Stimulated activated memory B cell treated with anti-CD40 and anti-IgM and Interleukin-4, amounts not matched to agents 10 μg/mL and 1 μg/mL and 100 μg/mL, for 72 hours (primary cell): Measurements from ENCODE around the gene CAPN5.
A peak's percentile ranks its signal among the peaks of the same experiment; 100 is the strongest.

Experiments
- ATAC-seq: fragments of 150-1000 bp; cut with Tn5 transposase; 2 replicates; pipeline ENCODE4 v1.10.0; 2021
- H3K27ac Mint-ChIP-seq: one replicate; pipeline ENCODE4 v1.8.0; 2022; ENCODE audit warnings: mild to moderate bottlenecking, mixed read lengths
- H3K27me3 Mint-ChIP-seq: one replicate; pipeline ENCODE4 v1.8.0; 2022; ENCODE audit warnings: mixed read lengths
- H3K36me3 Mint-ChIP-seq: one replicate; pipeline ENCODE4 v1.8.0; 2022; ENCODE audit warnings: mixed read lengths
- H3K4me1 Mint-ChIP-seq: one replicate; pipeline ENCODE4 v1.8.0; 2022; ENCODE audit warnings: mixed read lengths
- H3K4me3 Mint-ChIP-seq: one replicate; pipeline ENCODE4 v1.8.0; 2022; ENCODE audit warnings: mild to moderate bottlenecking, moderate library complexity, mixed read lengths
- H3K9me3 Mint-ChIP-seq: one replicate; pipeline ENCODE4 v1.8.0; 2022; ENCODE audit warnings: mixed read lengths

CAPN5 gene

GRCh38 chr11:77118971-77119370, 52.2 kb downstream of the CAPN5 start:
- Mint-ChIP-seq H3K9me3 (no peaks in the 10 kb centered on the region), H3K27me3 (peaks cover 16% of the 10 kb centered on the region), H3K27ac (no peak overlapping the region), H3K4me1 (no peaks in the 10 kb centered on the region), H3K4me3 (no peak overlapping the region), H3K36me3 (no peaks in the 10 kb centered on the region)
- no peak for ATAC-seq

- H3K27me3 Mint-ChIP-seq, result peaks cover 21% of the 10 kb centered on the region
- no peak overlapping the region for H3K27ac Mint-ChIP-seq
- H3K4me1 Mint-ChIP-seq, result no peaks in the 10 kb centered on the region
- no peaks in the 10 kb centered on the region for H3K36me3 Mint-ChIP-seq
- no peak for ATAC-seq
- H3K4me3 Mint-ChIP-seq, result no peak overlapping the region
- H3K9me3 Mint-ChIP-seq, result no peaks in the 10 kb centered on the region
Observed at GRCh38 chr11:77119531-77119936, 52.8 kb downstream of the CAPN5 start.

- peaks cover 27% of the 10 kb centered on the region for H3K27me3 Mint-ChIP-seq
- H3K4me1 Mint-ChIP-seq, result no peaks in the 10 kb centered on the region
- no peak overlapping the region for H3K4me3 Mint-ChIP-seq
- no peaks in the 10 kb centered on the region for H3K36me3 Mint-ChIP-seq
- no peaks in the 10 kb centered on the region for H3K9me3 Mint-ChIP-seq
- no peak overlapping the region for H3K27ac Mint-ChIP-seq
- no peak for ATAC-seq
Observed at GRCh38 chr11:77120571-77120970, 53.8 kb downstream of the CAPN5 start.

DNA sequence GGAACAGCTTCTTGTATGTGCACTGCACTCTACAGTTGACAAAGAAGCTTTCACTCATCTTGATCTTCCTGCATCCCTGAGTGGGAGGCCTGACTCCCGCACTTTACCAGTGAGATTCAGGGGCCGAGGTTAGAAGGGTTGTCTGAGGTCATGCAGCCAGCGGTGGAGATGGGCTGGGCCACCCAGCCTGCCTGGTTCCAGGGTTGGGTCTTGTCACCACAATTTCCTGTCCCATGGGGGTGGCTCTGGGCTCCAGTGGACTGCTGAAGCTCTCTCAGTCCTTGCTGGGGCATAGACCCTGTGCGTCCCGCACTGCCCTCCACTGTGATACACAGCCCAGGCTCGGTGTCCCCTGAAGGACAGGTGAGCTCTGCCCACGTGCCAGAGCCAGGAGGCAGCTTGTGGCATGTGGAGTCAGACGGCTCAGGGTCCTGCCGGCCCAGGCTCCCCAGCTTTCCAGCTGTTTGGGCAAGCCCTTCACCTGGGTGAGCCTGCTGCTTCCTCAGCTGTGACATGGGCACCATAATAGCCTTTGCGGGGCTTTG, 54.4 kb downstream of the CAPN5 start:
- H3K4me1 Mint-ChIP-seq, result peaks cover 1% of the 10 kb centered on the region
- H3K36me3 Mint-ChIP-seq, result no peaks in the 10 kb centered on the region
- no peak for ATAC-seq
- no peak overlapping the region for H3K4me3 Mint-ChIP-seq
- H3K27me3 Mint-ChIP-seq, result peaks cover 31% of the 10 kb centered on the region
- H3K27ac Mint-ChIP-seq, result no peak overlapping the region
- H3K9me3 Mint-ChIP-seq, result no peaks in the 10 kb centered on the region

DNA sequence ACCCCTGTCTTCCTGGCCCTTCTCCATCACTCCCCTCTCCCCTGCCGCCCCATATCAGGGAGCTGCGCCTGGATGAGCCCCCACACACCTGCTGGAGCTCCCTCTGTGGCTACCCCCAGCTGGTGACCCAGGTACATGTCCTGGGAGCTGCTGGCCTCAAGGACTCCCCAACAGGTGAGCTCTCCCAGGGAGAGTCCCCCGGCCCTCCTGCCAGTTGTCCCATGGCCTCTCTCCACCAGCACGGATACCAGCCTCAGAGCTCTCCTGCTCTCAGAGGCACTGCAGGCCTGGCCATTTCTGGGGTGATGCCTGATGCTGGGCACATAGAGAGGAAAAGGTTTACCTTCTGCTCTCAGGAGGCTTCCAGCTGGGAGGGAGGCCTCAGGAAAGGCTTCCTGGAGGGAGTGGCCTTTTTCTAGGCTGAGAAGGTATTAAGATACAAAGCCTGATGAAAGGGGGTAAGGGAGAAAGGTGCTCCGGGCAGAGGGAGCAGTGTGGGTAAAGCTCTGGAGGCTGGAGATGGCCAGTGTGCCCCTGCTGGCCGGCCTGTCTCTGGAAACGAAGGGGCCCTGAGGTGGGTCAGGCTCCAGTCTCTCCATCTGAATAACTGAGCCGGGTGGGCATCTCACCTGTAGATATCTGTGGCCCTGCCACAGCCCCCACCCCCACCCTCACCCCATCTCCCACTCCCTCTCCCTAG, 55.3 kb downstream of the CAPN5 start:
- ATAC-seq, result no peak
- Mint-ChIP-seq H3K27ac (no peak overlapping the region), H3K9me3 (no peaks in the 10 kb centered on the region), H3K27me3 (peaks cover 40% of the 10 kb centered on the region), H3K36me3 (no peaks in the 10 kb centered on the region), H3K4me1 (peaks cover 10% of the 10 kb centered on the region), H3K4me3 (no peak overlapping the region)

DNA sequence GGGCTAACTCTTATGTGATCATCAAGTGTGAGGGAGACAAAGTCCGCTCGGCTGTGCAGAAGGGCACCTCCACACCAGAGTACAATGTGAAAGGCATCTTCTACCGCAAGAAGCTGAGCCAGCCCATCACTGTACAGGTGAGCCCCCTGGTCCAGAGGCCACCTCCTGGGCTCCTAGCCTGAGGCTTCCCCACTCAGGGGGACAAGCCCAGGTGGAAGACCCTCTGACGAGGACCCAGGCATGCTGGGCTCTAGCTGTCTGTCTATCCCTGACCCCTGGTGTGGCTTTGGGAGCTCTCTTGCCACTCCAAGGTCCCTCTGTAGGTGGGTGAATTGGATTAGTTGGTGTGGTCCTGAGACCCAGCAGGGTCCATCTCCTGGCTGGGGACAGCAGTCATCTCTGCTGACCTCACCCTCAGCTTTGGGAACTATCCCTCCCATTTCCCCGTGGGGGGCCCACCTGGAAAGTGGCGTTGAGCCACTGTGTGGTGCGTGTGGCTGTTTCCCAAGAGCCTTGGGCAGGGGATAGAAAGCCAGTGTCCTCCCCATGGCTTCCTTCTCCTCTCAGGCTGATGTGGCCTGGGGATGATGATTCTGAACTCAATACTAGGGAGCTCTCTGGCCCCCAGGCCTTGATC, 55.9 kb downstream of the CAPN5 start:
- Mint-ChIP-seq H3K27ac (no peak overlapping the region), H3K36me3 (no peaks in the 10 kb centered on the region), H3K27me3 (peaks cover 46% of the 10 kb centered on the region), H3K4me3 (no peak overlapping the region), H3K4me1 (peaks cover 16% of the 10 kb centered on the region), H3K9me3 (no peaks in the 10 kb centered on the region)
- ATAC-seq, result no peak

DNA sequence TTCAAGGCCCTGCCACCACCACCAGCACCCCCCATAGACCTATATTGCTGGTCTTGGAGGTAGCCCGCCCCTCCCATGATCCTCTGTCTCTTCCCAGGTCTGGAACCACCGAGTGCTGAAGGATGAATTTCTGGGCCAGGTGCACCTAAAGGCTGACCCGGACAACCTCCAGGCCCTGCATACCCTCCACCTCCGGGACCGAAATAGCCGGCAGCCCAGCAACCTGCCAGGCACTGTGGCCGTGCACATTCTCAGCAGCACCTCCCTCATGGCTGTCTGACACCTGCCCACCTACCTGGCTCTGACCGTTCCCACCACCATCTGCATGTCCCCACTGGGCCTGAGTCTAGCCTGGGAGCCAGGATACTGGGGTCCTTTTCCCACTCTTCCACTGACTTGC, 56.8 kb downstream of the CAPN5 start:
- no peak overlapping the region for H3K27ac Mint-ChIP-seq
- no peak overlapping the region for H3K4me3 Mint-ChIP-seq
- H3K4me1 Mint-ChIP-seq, result peaks cover 24% of the 10 kb centered on the region
- ATAC-seq, result no peak
- H3K27me3 Mint-ChIP-seq, result peaks cover 54% of the 10 kb centered on the region
- H3K9me3 Mint-ChIP-seq, result no peaks in the 10 kb centered on the region
- H3K36me3 Mint-ChIP-seq, result no peaks in the 10 kb centered on the region

GRCh38 chr11:77124041-77124440, 57.3 kb downstream of the CAPN5 start:
- no peak overlapping the region for H3K27ac Mint-ChIP-seq
- H3K4me3 Mint-ChIP-seq, result no peak overlapping the region
- ATAC-seq, result no peak
- H3K27me3 Mint-ChIP-seq, result peaks cover 54% of the 10 kb centered on the region
- no peaks in the 10 kb centered on the region for H3K36me3 Mint-ChIP-seq
- H3K4me1 Mint-ChIP-seq, result peaks cover 24% of the 10 kb centered on the region
- H3K9me3 Mint-ChIP-seq, result no peaks in the 10 kb centered on the region

GRCh38 chr11:77124488-77124887, 57.7 kb downstream of the CAPN5 start:
- no peak for ATAC-seq
- H3K27ac Mint-ChIP-seq, result no peak overlapping the region
- H3K9me3 Mint-ChIP-seq, result no peaks in the 10 kb centered on the region
- H3K4me3 Mint-ChIP-seq, result no peak overlapping the region
- H3K27me3 Mint-ChIP-seq, result peaks cover 54% of the 10 kb centered on the region
- H3K4me1 Mint-ChIP-seq, result peaks cover 24% of the 10 kb centered on the region
- H3K36me3 Mint-ChIP-seq, result no peaks in the 10 kb centered on the region

- no peak overlapping the region for H3K4me3 Mint-ChIP-seq
- no peak overlapping the region for H3K27ac Mint-ChIP-seq
- H3K9me3 Mint-ChIP-seq, result no peaks in the 10 kb centered on the region
- H3K27me3 Mint-ChIP-seq, result peaks cover 54% of the 10 kb centered on the region
- no peaks in the 10 kb centered on the region for H3K36me3 Mint-ChIP-seq
- peaks cover 24% of the 10 kb centered on the region for H3K4me1 Mint-ChIP-seq
- no peak for ATAC-seq
Observed at GRCh38 chr11:77125191-77125590, 58.4 kb downstream of the CAPN5 start.

DNA sequence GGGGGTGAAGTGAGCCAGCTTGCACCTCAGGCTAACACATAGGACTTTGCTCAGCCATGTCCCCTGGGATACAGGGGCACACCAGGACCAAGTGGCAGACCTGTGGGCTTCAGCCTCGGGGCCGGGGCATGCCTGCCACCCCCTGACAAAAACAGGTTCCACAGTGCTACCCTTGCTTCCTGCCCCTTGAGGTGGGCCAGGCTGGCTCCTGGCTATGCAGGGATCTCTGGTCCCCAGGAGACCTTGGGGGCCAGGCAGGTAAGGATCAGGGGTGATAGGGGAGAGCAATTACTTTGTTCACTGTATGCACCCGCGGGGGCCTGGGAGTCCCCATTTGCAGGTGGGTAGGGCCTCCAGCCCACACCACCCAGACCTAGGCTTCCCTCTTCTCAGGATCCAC, 58.9 kb downstream of the CAPN5 start:
- Mint-ChIP-seq H3K36me3 (no peaks in the 10 kb centered on the region), H3K4me3 (no peak overlapping the region), H3K27me3 (peaks cover 54% of the 10 kb centered on the region), H3K4me1 (peaks cover 24% of the 10 kb centered on the region), H3K9me3 (no peaks in the 10 kb centered on the region), H3K27ac (no peak overlapping the region)
- ATAC-seq, result no peak

DNA sequence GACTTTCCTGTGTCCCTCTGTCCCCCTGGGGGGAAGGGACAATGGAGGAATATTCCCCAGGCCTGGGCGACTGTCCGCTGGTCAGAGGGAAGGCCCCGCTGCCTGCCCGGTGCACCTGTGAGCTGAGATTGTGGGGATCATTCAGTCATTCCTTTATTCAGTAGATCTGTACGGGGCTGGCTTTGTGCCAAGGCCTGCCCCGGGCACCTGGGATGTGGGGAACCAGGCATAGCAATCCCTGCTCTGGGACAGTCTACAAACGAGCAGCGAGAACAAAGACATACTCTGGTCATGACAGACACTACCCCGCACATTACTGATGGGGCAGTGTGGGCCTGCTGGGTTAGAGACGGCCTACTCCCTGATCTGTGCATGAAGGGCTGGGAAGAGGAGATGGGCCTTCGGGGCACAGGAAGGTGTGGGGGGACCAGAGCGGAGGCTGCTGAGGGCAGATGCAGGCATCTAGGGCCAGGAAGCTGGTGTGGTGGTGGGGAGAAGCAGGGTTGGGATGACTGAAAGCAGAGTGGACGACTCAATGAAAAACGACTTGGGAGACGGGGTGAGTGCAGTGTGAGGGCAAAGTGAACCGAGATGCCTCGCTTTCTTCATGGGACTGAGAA, 59.5 kb downstream of the CAPN5 start:
- no peaks in the 10 kb centered on the region for H3K36me3 Mint-ChIP-seq
- peaks cover 24% of the 10 kb centered on the region for H3K4me1 Mint-ChIP-seq
- peak overlapping the region; percentile 51 for H3K4me3 Mint-ChIP-seq
- H3K27me3 Mint-ChIP-seq, result peaks cover 54% of the 10 kb centered on the region
- no peaks in the 10 kb centered on the region for H3K9me3 Mint-ChIP-seq
- no peak for ATAC-seq
- peak overlapping the region; percentile 29 for H3K27ac Mint-ChIP-seq

DNA sequence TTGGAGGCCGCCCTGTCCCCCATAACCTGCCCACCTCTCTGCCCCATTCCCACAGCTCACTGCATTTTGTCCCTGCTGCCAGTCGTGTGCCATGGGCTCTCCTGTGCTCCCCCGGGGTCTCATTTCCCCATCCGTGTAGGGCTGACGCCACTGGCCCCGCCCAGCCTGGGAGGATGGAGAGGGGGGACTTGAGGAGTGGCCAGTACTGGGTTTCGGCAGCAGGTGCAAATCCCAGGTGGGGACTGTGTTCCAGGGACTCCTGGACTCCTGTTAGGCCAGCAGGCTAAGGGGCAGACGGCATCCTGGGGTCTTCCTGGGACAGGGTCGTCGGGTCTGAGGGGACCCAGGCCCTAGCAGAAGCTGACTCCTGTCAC, 60.1 kb downstream of the CAPN5 start:
- Mint-ChIP-seq H3K27ac (peak overlapping the region; percentile 49), H3K4me3 (peak overlapping the region; percentile 78), H3K4me1 (peaks cover 24% of the 10 kb centered on the region), H3K27me3 (peaks cover 54% of the 10 kb centered on the region), H3K36me3 (no peaks in the 10 kb centered on the region), H3K9me3 (no peaks in the 10 kb centered on the region)
- no peak for ATAC-seq

GRCh38 chr11:77127235-77127911, 60.6 kb downstream of the CAPN5 start:
- peak overlapping the region; percentile 78 for H3K4me3 Mint-ChIP-seq
- H3K27me3 Mint-ChIP-seq, result peaks cover 54% of the 10 kb centered on the region
- peak; percentile 57 for ATAC-seq
- no peaks in the 10 kb centered on the region for H3K9me3 Mint-ChIP-seq
- no peaks in the 10 kb centered on the region for H3K36me3 Mint-ChIP-seq
- peak overlapping the region; percentile 49 for H3K27ac Mint-ChIP-seq
- H3K4me1 Mint-ChIP-seq, result peaks cover 24% of the 10 kb centered on the region

DNA sequence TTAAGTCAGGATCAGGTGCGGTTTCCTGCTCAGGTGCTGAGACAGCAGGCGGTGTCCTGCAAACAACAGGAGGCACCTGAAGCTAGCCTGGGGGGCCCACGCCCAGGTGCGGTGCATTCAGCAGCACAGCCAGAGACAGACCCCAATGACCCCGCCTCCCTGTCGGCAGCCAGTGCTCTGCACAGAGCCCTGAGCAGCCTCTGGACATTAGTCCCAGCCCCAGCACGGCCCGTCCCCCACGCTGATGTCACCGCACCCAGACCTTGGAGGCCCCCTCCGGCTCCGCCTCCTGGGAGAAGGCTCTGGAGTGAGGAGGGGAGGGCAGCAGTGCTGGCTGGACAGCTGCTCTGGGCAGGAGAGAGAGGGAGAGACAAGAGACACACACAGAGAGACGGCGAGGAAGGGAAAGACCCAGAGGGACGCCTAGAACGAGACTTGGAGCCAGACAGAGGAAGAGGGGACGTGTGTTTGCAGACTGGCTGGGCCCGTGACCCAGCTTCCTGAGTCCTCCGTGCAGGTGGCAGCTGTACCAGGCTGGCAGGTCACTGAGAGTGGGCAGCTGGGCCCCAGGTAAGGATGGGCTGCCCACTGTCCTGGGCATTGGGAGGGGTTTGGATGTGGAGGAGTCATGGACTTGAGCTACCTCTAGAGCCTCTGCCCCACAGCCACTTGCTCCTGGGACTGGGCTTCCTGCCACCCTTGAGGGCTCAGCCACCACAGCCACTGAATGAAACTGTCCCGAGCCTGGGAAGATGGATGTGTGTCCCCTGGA, 61.3 kb downstream of the CAPN5 start, which contains the start of gene MYO7A:
Gene MYO7A, plus strand, starts transcription at position 327 of the 772 bp plus-strand sequence. CDS start 2,389 bp downstream, outside the sequence.
- Mint-ChIP-seq H3K36me3 (no peaks in the 10 kb centered on the region), H3K27ac (peak within 1 kb of the TSS; percentile 49), H3K9me3 (no peaks in the 10 kb centered on the region), H3K4me1 (peaks cover 24% of the 10 kb centered on the region), H3K4me3 (peak within 1 kb of the TSS; percentile 78), H3K27me3 (peaks cover 47% of the 10 kb centered on the region)
- ATAC-seq, result no peak
